ENCODE results near the gene NPR1.
A peak's percentile ranks its signal among the peaks of the same experiment; 100 is the strongest.

The NPR1 gene

DNA sequence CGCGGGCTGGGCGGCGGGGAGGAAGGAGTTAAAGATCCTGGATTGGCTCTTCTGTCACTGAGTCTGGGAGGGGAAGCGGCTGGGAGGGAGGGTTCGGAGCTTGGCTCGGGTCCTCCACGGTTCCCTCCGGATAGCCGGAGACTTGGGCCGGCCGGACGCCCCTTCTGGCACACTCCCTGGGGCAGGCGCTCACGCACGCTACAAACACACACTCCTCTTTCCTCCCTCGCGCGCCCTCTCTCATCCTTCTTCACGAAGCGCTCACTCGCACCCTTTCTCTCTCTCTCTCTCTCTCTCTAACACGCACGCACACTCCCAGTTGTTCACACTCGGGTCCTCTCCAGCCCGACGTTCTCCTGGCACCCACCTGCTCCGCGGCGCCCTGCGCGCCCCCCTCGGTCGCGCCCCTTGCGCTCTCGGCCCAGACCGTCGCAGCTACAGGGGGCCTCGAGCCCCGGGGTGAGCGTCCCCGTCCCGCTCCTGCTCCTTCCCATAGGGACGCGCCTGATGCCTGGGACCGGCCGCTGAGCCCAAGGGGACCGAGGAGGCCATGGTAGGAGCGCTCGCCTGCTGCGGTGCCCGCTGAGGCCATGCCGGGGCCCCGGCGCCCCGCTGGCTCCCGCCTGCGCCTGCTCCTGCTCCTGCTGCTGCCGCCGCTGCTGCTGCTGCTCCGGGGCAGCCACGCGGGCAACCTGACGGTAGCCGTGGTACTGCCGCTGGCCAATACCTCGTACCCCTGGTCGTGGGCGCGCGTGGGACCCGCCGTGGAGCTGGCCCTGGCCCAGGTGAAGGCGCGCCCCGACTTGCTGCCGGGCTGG lies at the start of gene NPR1:
NPR1 (plus strand) TSS at position 170 of the 818 bp plus-strand sequence; CDS start at position 591, 421 bp downstream.
- peak within 1 kb of the TSS; percentile 74 to 81 for H3K27ac ChIP-seq
- H3K4me3 ChIP-seq = peak within 1 kb of the TSS; percentile 88
- TF ChIP-seq, protein P1, sequence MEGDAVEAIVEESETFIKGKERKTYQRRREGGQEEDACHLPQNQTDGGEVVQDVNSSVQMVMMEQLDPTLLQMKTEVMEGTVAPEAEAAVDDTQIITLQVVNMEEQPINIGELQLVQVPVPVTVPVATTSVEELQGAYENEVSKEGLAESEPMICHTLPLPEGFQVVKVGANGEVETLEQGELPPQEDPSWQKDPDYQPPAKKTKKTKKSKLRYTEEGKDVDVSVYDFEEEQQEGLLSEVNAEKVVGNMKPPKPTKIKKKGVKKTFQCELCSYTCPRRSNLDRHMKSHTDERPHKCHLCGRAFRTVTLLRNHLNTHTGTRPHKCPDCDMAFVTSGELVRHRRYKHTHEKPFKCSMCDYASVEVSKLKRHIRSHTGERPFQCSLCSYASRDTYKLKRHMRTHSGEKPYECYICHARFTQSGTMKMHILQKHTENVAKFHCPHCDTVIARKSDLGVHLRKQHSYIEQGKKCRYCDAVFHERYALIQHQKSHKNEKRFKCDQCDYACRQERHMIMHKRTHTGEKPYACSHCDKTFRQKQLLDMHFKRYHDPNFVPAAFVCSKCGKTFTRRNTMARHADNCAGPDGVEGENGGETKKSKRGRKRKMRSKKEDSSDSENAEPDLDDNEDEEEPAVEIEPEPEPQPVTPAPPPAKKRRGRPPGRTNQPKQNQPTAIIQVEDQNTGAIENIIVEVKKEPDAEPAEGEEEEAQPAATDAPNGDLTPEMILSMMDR (IDR thresholded peaks at IDR 0.05) = no peak
- DNase-seq (ENCODE audit: low spot score) = peak; percentile 87

DNA sequence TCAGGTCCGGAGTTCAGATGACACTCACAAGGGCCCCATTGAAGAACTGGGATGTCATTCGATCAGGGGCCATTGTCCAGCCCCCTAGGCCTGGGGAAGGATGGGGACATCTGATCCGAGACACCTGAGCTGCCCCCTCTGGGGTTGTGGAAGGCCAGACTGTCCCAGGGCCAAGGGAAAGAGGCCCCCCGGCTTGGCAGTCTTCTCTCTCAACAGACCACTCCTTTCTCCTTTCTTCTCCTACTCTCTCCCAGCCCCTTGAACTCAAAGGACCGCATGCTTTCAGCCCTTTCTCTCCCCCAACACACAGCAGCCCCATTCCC lies 49.2 kb upstream of the NPR1 start:
- H3K27ac ChIP-seq = peak overlapping the region; percentile 66 to 96
- H3K4me3 ChIP-seq = no peak overlapping the region

DNA sequence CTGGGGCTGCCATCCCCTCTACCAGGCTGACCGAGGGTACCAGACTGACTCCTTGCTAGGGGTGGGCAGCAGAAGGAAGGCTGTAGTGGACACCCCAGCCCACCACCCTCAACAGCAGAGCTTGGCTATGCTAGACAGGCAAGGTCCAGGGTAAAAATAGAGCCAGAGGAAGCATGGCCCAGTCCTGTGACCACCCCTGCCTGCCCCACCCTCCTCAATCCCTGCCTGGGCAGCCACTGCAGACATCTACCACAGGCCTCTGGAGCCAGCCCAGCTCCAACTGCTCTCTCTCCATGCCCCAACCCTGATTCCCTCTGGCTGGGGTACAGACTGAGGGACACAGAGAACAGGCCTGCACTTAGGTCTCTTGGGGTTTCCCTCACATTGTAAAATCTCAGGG lies 48.5 kb upstream of the NPR1 start:
- Histone ChIP-seq H3K27ac (peak overlapping the region; percentile 66 to 96), H3K4me3 (no peak overlapping the region)
- DNase-seq (ENCODE audit: low spot score) = no peak
- TF ChIP-seq, protein P1 (IDR thresholded peaks at IDR 0.05) = no peak

More for the DNA sequence above, 49.2 kb upstream of the NPR1 start:
- no peak for DNase-seq (ENCODE audit: low spot score)
- TF ChIP-seq, protein P1 (IDR thresholded peaks at IDR 0.05) = no peak

DNA sequence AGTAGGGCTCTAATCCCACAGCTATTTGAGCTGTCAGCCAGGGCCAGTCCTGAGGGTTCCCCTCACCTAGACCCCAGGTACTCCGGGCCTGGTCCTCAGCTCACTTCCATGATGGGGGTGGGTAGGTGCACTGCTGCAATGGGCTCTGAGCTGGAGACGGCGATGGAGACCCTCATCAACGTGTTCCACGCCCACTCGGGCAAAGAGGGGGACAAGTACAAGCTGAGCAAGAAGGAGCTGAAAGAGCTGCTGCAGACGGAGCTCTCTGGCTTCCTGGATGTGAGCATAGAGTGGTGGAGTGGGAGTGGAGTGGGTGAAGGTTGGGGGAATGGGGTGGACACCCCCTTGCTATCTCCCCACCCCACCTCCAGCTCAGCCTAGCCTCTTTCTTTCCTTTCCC lies 48.1 kb upstream of the NPR1 start:
- TF ChIP-seq, protein P1 (IDR thresholded peaks at IDR 0.05) = no peak

DNA sequence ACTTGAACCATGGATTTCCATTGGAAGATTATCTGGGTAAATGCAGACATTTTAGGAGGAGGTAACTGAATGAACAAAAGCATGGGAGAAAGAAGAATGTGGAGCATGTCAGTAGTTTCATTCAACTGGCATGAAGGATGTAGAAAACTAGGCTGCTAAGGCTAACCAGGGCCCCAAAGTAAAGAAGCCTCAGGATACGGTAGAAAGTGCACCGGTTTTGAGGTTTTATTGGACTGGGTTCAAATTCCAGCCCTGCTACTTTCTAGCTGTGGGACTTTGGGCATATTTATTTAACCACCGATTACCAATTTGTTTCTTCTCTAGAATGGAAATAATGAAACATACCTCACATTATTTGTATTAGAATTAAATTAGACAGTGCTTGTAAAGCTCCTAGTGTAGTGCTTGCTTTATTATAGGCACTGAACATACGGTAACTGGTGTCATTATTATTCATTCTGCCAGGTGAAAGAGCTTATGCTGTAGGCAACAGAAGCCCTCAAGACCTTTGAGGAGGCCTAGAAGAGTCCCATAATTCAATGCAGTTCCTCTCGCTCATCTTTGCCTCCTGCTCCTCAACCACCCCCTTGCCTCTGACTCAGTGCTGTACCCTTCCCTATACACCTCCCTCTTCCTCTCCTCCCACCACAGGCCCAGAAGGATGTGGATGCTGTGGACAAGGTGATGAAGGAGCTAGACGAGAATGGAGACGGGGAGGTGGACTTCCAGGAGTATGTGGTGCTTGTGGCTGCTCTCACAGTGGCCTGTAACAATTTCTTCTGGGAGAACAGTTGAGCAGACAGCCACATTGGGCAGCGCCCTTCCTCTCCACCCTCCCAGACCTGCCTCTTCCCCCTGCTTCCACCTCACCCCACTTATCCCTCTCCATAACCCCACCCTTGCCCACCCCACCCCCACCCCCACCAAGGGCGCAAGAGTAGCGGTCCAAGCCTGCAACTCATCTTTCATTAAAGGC lies 47.2 kb upstream of the NPR1 start:
- TF ChIP-seq, protein P1 (IDR thresholded peaks at IDR 0.05) = no peak
- DNase-seq (ENCODE audit: low spot score) = no peak
- Histone ChIP-seq H3K4me3 (no peak overlapping the region), H3K27ac (peak overlapping the region in 1 of 2 donors; percentile 25)

More for the DNA sequence above, 48.1 kb upstream of the NPR1 start:
- no peak overlapping the region for H3K4me3 ChIP-seq
- H3K27ac ChIP-seq = peak overlapping the region; percentile 66 to 96
- no peak for DNase-seq (ENCODE audit: low spot score)

DNA sequence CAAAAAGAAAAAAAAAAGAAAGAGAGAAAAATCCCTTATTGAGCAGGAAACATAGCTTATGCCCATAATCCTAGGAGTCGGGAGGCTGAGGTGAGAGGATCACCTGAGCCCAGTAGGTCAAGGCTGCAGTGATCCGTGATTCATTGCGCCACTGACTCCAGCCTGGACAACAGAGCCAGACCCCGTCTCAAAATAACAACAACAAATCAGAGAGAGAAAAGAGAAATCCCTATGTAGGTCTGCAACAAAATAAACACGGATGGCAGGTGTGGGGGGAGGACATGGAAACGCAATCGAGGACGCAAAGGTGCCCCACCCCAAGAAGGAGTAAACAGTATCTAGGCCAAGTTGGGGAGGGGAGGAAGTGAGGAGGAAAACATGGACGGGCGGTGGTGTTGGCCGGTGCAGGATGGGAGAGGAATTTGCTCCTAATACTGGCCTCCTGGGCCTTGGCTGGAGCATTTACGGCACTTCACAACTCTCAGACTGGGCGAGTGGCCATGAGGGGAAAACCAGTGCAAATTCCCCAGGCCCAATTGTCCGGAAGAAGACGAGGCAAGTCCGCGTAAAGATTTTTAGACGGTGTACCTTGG lies 45.2 kb upstream of the NPR1 start:
- H3K27ac ChIP-seq = peak overlapping the region; percentile 99 to 100
- peak overlapping the region; percentile 99 for H3K4me3 ChIP-seq
- no peak for DNase-seq (ENCODE audit: low spot score)
- TF ChIP-seq, protein P1 (IDR thresholded peaks at IDR 0.05) = no peak
